ENCODE data around the gene NEDD8.

GRCh38 chr14:24270537-24271133 lies 38.5 kb upstream of the NEDD8 start:
- TF ChIP-seq POLR2A (IDR thresholded peaks at IDR 0.05) (no peak), CTCF (IDR thresholded peaks at IDR 0.05 in 4 of 5, conservative IDR thresholded peaks at IDR 0.05 in 1 of 5) (no peak)

Measured in gastrocnemius medialis (tissue), 4 donors.